Adrenal gland (tissue), 12 donors: ENCODE data around the gene PCK1. TPM values are rescaled to one million over a fixed set of nuclear protein-coding genes. Genes with fewer than 3 reads are reported as not detected.

Experiments
- DNase-seq, 7 donors: peaks; one replicate each; pipeline ENCODE4 v3.0.0-alpha.2; 2019 to 2020
- H3K27ac ChIP-seq, 5 donors: fragments of 200-600 bp; sonication (generic) in 4 of 5; 1 replicate in 3 of 5; 2 replicates in 2 of 5; pipeline versions ENCODE4 v1.5.1 to v1.8.0; 2016 to 2020; ENCODE audit warnings: mild to moderate bottlenecking in 1 of 5
- H3K27me3 ChIP-seq: fragments of 200-600 bp; 2 replicates; pipeline ENCODE4 v1.8.0; 2021
- H3K36me3 ChIP-seq, 2 donors: fragments of 200-600 bp; replicated peaks in 1 of 2; 1 replicate in 1 of 2; 2 replicates in 1 of 2; pipeline versions ENCODE4 v1.5.1 to v1.8.0; 2018 to 2022
- H3K4me1 ChIP-seq, 2 donors: fragments of 200-600 bp; replicated peaks in 1 of 2; 1 replicate in 1 of 2; 2 replicates in 1 of 2; pipeline versions ENCODE4 v1.5.1 to v1.8.0; 2018 to 2021
- H3K4me3 ChIP-seq, 4 donors: fragments of 200-600 bp; sonication (generic) in 3 of 4; one replicate each; pipeline ENCODE4 v1.5.1; 2016 to 2018
- H3K9me3 ChIP-seq, 3 donors: fragments of 200-600 bp; sonication (generic) in 1 of 3; replicated peaks in 1 of 3; 1 replicate in 2 of 3; 2 replicates in 1 of 3; pipeline versions ENCODE4 v1.5.1 to v1.8.0; 2016 to 2021
- POLR2A ChIP-seq, 2 donors: fragments of 450-650 bp; IDR thresholded peaks; one replicate each; pipeline ENCODE4 v1.6.1; 2017; ENCODE audit warnings: antibody characterized with exemption in 2 of 2, mild to moderate bottlenecking in 2 of 2, moderate library complexity in 1 of 2
- WGBS, 4 donors: extraction: QIAGEN DNeasy Blood & Tissue Kit in 2 of 4; methylation state at CpG; one replicate each; pipeline versions ENCODE4 v1.1.5 to v1.1.7; 2013 to 2017; 5-methylcytosine and 5-hydroxymethylcytosine counted together
- intact Hi-C, 2 donors: fragments of 100-400 bp; cut with DNase I; formaldehyde crosslinking; loops; one replicate each; pipeline versions ENCODE4 v1.14.1 to v1.15.0; 2022 to 2023
- polyA plus RNA-seq, 3 donors: library from polyadenylated mRNA; stranded (reverse); fragments of 200-250 nt in 2 of 3; fragments of 350-450 nt in 1 of 3; fragmentation: Illumina TruSeq in 1 of 3; extraction: RNeasy Lipid Tissue Mini Kit (QIAGEN cat#74804) in 1 of 3; gene quantifications; one replicate each; pipeline ENCODE4 v1.2.3, GENCODE V29; 2013 to 2014
- total RNA-seq, 9 donors: library from RNA; depleted of rRNA in 4 of 9; stranded (reverse); fragments of >200 nt in 4 of 9; fragments of 120-200 nt in 1 of 9; fragmentation: NEBNext Ultra II Directional in 1 of 9; extraction: Animal tissue kit (Norgen Biotek cat#: 25700) in 1 of 9; gene quantifications; one replicate each; pipeline versions ENCODE4 v1.1.0 to v1.2.4, GENCODE V29; 2013 to 2023
- TF ChIP-seq, protein P1 (sequence below), 6 experiments: fragments of 450-650 bp in 4 of 6; fragments of 200-600 bp in 2 of 6; sonication (generic) in 1 of 6; IDR thresholded peaks; 1 replicate in 5 of 6; 2 replicates in 1 of 6; pipeline versions ENCODE4 v1.5.1 to v1.8.0; 2016 to 2021; ENCODE audit warnings: antibody characterized with exemption in 6 of 6, mild to moderate bottlenecking in 2 of 6, moderate library complexity in 1 of 6
- donor health status: healthy with polysubstance abuse.
- donor health status: Bipolar disorder and iron deficiency.
- donor health status: DM: yes; HTN: yes; CAD: no.
- donor health status: DM: no; HTN: no; CAD: no.
- donor health status: DM: no; HTN: no; CAD: no.
- donor health status: DM: yes; HTN: yes; CAD: no.

The PCK1 gene
- total and polyA plus RNA-seq, 12 donors, result 0.06 to 5.4 (median 0.65) TPM

- H3K36me3 ChIP-seq, result no peaks in the 10 kb centered on the region
- no peak for DNase-seq
- no peaks in the 10 kb centered on the region for H3K4me1 ChIP-seq
- H3K27ac ChIP-seq, result no peak overlapping the region
- intact Hi-C loops, result no loop called here
- TF ChIP-seq, protein P1, sequence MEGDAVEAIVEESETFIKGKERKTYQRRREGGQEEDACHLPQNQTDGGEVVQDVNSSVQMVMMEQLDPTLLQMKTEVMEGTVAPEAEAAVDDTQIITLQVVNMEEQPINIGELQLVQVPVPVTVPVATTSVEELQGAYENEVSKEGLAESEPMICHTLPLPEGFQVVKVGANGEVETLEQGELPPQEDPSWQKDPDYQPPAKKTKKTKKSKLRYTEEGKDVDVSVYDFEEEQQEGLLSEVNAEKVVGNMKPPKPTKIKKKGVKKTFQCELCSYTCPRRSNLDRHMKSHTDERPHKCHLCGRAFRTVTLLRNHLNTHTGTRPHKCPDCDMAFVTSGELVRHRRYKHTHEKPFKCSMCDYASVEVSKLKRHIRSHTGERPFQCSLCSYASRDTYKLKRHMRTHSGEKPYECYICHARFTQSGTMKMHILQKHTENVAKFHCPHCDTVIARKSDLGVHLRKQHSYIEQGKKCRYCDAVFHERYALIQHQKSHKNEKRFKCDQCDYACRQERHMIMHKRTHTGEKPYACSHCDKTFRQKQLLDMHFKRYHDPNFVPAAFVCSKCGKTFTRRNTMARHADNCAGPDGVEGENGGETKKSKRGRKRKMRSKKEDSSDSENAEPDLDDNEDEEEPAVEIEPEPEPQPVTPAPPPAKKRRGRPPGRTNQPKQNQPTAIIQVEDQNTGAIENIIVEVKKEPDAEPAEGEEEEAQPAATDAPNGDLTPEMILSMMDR (IDR thresholded peaks at IDR 0.05), result no peak
- no peak for TF ChIP-seq POLR2A (IDR thresholded peaks at IDR 0.05)
- H3K9me3 ChIP-seq, result no peaks in the 10 kb centered on the region
- no peaks in the 10 kb centered on the region for H3K27me3 ChIP-seq
- no peak overlapping the region for H3K4me3 ChIP-seq
- 53 to 65% (median 64%) methylated on average over 12 of the region's 12 CpGs for WGBS, 4 donors
These were observed 12.3 kb downstream of the PCK1 start for GRCh38 chr20:57573242-57573641.

DNA sequence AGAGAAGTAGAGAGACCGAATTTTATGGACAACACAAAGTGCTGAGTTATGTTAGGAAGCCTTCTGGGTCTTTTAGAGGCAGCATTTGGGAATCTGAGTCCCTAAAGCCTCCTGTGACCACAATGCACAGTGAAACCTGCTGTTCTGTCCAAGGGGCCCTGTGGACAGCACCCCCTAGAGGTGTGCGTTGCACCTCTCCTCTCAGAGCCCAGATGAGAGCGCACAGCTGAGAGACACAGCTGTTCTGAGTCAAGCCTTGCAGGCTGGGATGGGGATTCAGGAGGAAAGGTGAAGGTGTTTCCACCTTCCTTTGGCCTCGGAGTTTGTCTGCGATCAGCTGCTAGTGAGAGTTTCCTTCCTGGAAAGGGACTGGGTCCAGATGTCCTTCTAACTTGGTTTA, 13.0 kb downstream of the PCK1 start:
- no peaks in the 10 kb centered on the region for H3K4me1 ChIP-seq
- no peaks in the 10 kb centered on the region for H3K36me3 ChIP-seq
- H3K27me3 ChIP-seq, result no peaks in the 10 kb centered on the region
- no peaks in the 10 kb centered on the region for H3K9me3 ChIP-seq
- no peak overlapping the region for H3K4me3 ChIP-seq
- intact Hi-C loops, result no loop called here
- TF ChIP-seq, protein P1 (IDR thresholded peaks at IDR 0.05), result no peak
- no peak for TF ChIP-seq POLR2A (IDR thresholded peaks at IDR 0.05)
- DNase-seq, result no peak
- WGBS, 4 donors, result 53 to 67% (median 63%) methylated on average over 5 of the region's 5 CpGs
- H3K27ac ChIP-seq, result no peak overlapping the region

- H3K27ac ChIP-seq, result no peak overlapping the region
- H3K36me3 ChIP-seq, result no peaks in the 10 kb centered on the region
- intact Hi-C loops, result no loop called here
- DNase-seq, result no peak
- TF ChIP-seq, protein P1 (IDR thresholded peaks at IDR 0.05), result no peak
- no peak for TF ChIP-seq POLR2A (IDR thresholded peaks at IDR 0.05)
- H3K4me3 ChIP-seq, result no peak overlapping the region
- no peaks in the 10 kb centered on the region for H3K9me3 ChIP-seq
- no peaks in the 10 kb centered on the region for H3K27me3 ChIP-seq
- peaks cover 0 to 2% of the 10 kb centered on the region in 2 donors for H3K4me1 ChIP-seq
These were observed 14.0 kb downstream of the PCK1 start for GRCh38 chr20:57574954-57575353.

DNA sequence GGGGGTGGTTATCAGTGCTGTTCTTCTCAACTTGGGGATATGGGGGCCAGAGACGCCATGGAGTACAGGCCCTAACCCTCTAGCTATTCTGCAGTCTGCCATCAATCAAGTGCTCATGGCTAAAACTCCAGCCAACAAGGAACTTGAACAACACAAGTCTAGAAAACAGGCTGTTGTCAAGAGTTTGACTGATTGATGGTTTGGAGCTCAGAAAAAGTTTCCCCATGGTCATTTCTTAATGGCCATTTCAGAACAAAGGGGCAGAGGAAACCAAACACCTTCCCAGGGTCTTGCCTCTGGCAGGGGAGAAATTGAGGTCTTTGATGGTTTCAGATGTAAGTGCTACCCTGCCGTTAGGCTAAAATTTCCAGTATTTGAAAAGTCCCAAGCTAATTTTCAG, 15.1 kb downstream of the PCK1 start:
- WGBS, 4 donors, result 57 to 70% (median 64%) methylated on average over 2 of the region's 2 CpGs
- H3K4me3 ChIP-seq, result no peak overlapping the region
- H3K9me3 ChIP-seq, result no peaks in the 10 kb centered on the region
- no peak for DNase-seq
- H3K4me1 ChIP-seq, result peaks cover 0 to 4% of the 10 kb centered on the region in 2 donors
- TF ChIP-seq, protein P1 (IDR thresholded peaks at IDR 0.05), result no peak
- TF ChIP-seq POLR2A (IDR thresholded peaks at IDR 0.05), result no peak
- H3K27me3 ChIP-seq, result no peaks in the 10 kb centered on the region
- intact Hi-C loops, result no loop called here
- no peak overlapping the region for H3K27ac ChIP-seq
- no peaks in the 10 kb centered on the region for H3K36me3 ChIP-seq
